MM.1S (cell line): Measurements from ENCODE around the gene CPNE1.
A peak's percentile ranks its signal among the peaks of the same experiment; 100 is the strongest.

Experiments
- DNase-seq: peaks from one replicate; pipeline ENCODE4 v3.0.0-alpha.2; 2015
- H2AFZ ChIP-seq: fragments of 300-600 bp; sonication (generic); 2 replicates; pipeline ENCODE4 v1.6.0; 2016; ENCODE audit warnings: antibody characterized with exemption, low read length
- H3F3A ChIP-seq: fragments of 300-600 bp; sonication (generic); 2 replicates; pipeline ENCODE4 v1.6.1; 2016; ENCODE audit warnings: mild to moderate bottlenecking, antibody characterized with exemption, low read length, moderate library complexity, mixed read lengths; ENCODE audit not compliant: insufficient read depth
- H3K27ac ChIP-seq: fragments of 300-600 bp; sonication (generic); 2 replicates; pipeline ENCODE4 v1.5.1; 2016; ENCODE audit warnings: mild to moderate bottlenecking, low read length
- H3K27me3 ChIP-seq: fragments of 300-600 bp; sonication (generic); replicated peaks from 2 replicates; pipeline ENCODE4 v1.6.0; 2016; ENCODE audit warnings: low read length; ENCODE audit not compliant: insufficient read depth
- H3K36me3 ChIP-seq: fragments of 300-600 bp; sonication (generic); replicated peaks from 2 replicates; pipeline ENCODE4 v1.6.1; 2016; ENCODE audit warnings: mild to moderate bottlenecking, low read length, mixed read lengths; ENCODE audit not compliant: insufficient read depth
- H3K4me1 ChIP-seq: fragments of 300-600 bp; sonication (generic); 2 replicates; pipeline ENCODE4 v1.6.1; 2016; ENCODE audit warnings: low read length, mixed read lengths
- H3K4me2 ChIP-seq: fragments of 300-600 bp; sonication (generic); 2 replicates; pipeline ENCODE4 v1.6.0; 2016; ENCODE audit warnings: low read depth, low read length
- H3K4me3 ChIP-seq: fragments of 300-600 bp; sonication (generic); 2 replicates; pipeline ENCODE4 v1.5.1; 2016; ENCODE audit warnings: low read length, mixed read lengths
- H3K79me2 ChIP-seq: fragments of 300-600 bp; sonication (generic); 2 replicates; pipeline ENCODE4 v1.6.1; 2016; ENCODE audit warnings: mixed run types, low read length, mixed read lengths
- H3K9ac ChIP-seq: fragments of 300-600 bp; sonication (generic); 2 replicates; pipeline ENCODE4 v1.6.1; 2016; ENCODE audit warnings: low read length, mixed read lengths
- H3K9me2 ChIP-seq: fragments of 300-600 bp; sonication (generic); replicated peaks from 2 replicates; pipeline ENCODE4 v1.6.1; 2016; ENCODE audit warnings: mild to moderate bottlenecking, low read length, mixed read lengths; ENCODE audit not compliant: insufficient read depth
- H3K9me3 ChIP-seq: fragments of 300-600 bp; sonication (generic); replicated peaks from 2 replicates; pipeline ENCODE4 v1.6.1; 2016; ENCODE audit warnings: mild to moderate bottlenecking, low read length, mixed read lengths; ENCODE audit not compliant: insufficient read depth
- H4K20me1 ChIP-seq: fragments of 300-600 bp; sonication (generic); 2 replicates; pipeline ENCODE4 v1.6.1; 2016; ENCODE audit warnings: mild to moderate bottlenecking, low read length, moderate library complexity, mixed read lengths; ENCODE audit not compliant: insufficient read depth
- CTCF ChIP-seq: fragments of 300-600 bp; sonication (generic); IDR thresholded peaks from 2 replicates; pipeline ENCODE4 v1.5.1; 2016; ENCODE audit warnings: antibody characterized with exemption, low read length, mixed read lengths
- EZH2 ChIP-seq: fragments of 300-600 bp; sonication (generic); optimal IDR thresholded peaks from 2 replicates; pipeline ENCODE3; 2017; ENCODE audit warnings: low read depth, mild to moderate bottlenecking, antibody characterized with exemption, low read length, mixed read lengths
- EZH2phosphoT487 ChIP-seq: fragments of 300-600 bp; sonication (generic); IDR thresholded peaks from 2 replicates; pipeline ENCODE4 v1.6.1; 2018; ENCODE audit warnings: antibody characterized with exemption, low read length

The CPNE1 gene

GRCh38 chr20:35700625-35701148 lies 36.0 kb upstream of the CPNE1 start:
- Histone ChIP-seq H3K79me2 (peaks cover 63% of the 10 kb centered on the region), H3K36me3 (peaks cover 18% of the 10 kb centered on the region), H3K9ac (peak overlapping the region; percentile 86; the same call in 1 of the 2 replicates), H3K4me2 (peak overlapping the region; percentile 75), H4K20me1 (peaks cover 3% of the 10 kb centered on the region; the same call in 1 of the 2 replicates), H3K27ac (peak overlapping the region; percentile 79; the same call in 1 of the 2 replicates), H3K9me3 (no peaks in the 10 kb centered on the region), H3K27me3 (no peaks in the 10 kb centered on the region), H3K9me2 (no peaks in the 10 kb centered on the region), H3F3A (peaks cover 56% of the 10 kb centered on the region), H2AFZ (no peak overlapping the region), H3K4me1 (peaks cover 10% of the 10 kb centered on the region; the same call in 1 of the 2 replicates), H3K4me3 (peak overlapping the region; percentile 93)
- TF ChIP-seq EZH2phosphoT487 (no peak), EZH2 (no peak), CTCF (no peak)
- no peak for DNase-seq

GRCh38 chr20:35699957-35700624 lies 35.4 kb upstream of the CPNE1 start:
- TF ChIP-seq CTCF (no peak), EZH2 (no peak), EZH2phosphoT487 (no peak)
- no peaks in the 10 kb centered on the region for H3K9me2 ChIP-seq
- H3K79me2 ChIP-seq, result peaks cover 58% of the 10 kb centered on the region
- peak overlapping the region; percentile 93 for H3K4me3 ChIP-seq
- H3K9me3 ChIP-seq, result no peaks in the 10 kb centered on the region
- H3K27ac ChIP-seq, result peak overlapping the region; percentile 79; the same call in 1 of the 2 replicates
- H3K4me1 ChIP-seq, result peaks cover 10% of the 10 kb centered on the region; the same call in 1 of the 2 replicates
- peaks cover 18% of the 10 kb centered on the region for H3K36me3 ChIP-seq
- peak overlapping the region; percentile 75 for H3K4me2 ChIP-seq
- peaks cover 51% of the 10 kb centered on the region for H3F3A ChIP-seq
- H3K9ac ChIP-seq, result peak overlapping the region; percentile 86
- DNase-seq, result peak; percentile 30
- H3K27me3 ChIP-seq, result no peaks in the 10 kb centered on the region
- no peaks in the 10 kb centered on the region; the same call in 1 of the 2 replicates for H4K20me1 ChIP-seq
- peak overlapping the region; percentile 97 for H2AFZ ChIP-seq

- H3K4me2 ChIP-seq, result peak within 1 kb of the TSS; percentile 75
- no peaks in the 10 kb centered on the region for H3K27me3 ChIP-seq
- H3K27ac ChIP-seq, result peak within 1 kb of the TSS; percentile 79
- peaks cover 51% of the 10 kb centered on the region for H3K79me2 ChIP-seq
- TF ChIP-seq CTCF (no peak), EZH2phosphoT487 (no peak), EZH2 (no peak)
- H3K9me3 ChIP-seq, result no peaks in the 10 kb centered on the region
- H4K20me1 ChIP-seq, result no peaks in the 10 kb centered on the region; the same call in 1 of the 2 replicates
- H3K9ac ChIP-seq, result peak within 1 kb of the TSS; percentile 86
- H3K4me1 ChIP-seq, result peaks cover 10% of the 10 kb centered on the region; the same call in 1 of the 2 replicates
- H3K36me3 ChIP-seq, result peaks cover 11% of the 10 kb centered on the region; the same call in 1 of the 2 replicates
- peak within 1 kb of the TSS; percentile 93 for H3K4me3 ChIP-seq
- DNase-seq, result peak; percentile 86
- H2AFZ ChIP-seq, result peak within 1 kb of the TSS; percentile 97
- H3K9me2 ChIP-seq, result no peaks in the 10 kb centered on the region
- peaks cover 44% of the 10 kb centered on the region for H3F3A ChIP-seq
Observed at GRCh38 chr20:35699127-35699956, 34.6 kb upstream of the CPNE1 start, which contains the start of the genes NFS1 and ROMO1. NFS1 (minus strand) TSS chr20:35699352; CDS start chr20:35699288, 64 bp downstream. ROMO1 (plus strand) TSS chr20:35699405; CDS start chr20:35699633, 228 bp downstream.
